GM12878 (cell line): ENCODE measurements around the gene DLG2. TPM values are rescaled to one million over a fixed set of nuclear protein-coding genes. Genes with fewer than 3 reads are reported as not detected.

Experiments used
- ATAC-seq: fragments of 200-7000 bp; cut with Tn5 transposase; 3 replicates; pipeline ENCODE4 v1.9.1; 2020; ENCODE audit warnings: mild to moderate bottlenecking, moderate library complexity
- BruUV-seq: library from RNA; stranded (reverse); fragments of 400-500 nt; replicated peaks from 2 replicates; lab custom pipeline; 2021; lab: Mats Ljungman, UMichigan
- CTCF ChIA-PET: fragments of 300-600 bp; sonication (Branson Sonifier 250); formaldehyde crosslinking; extraction: SDS; loops from one replicate; lab custom pipeline; 2021; ENCODE audit warnings: inconsistent platforms; lab: Yijun Ruan, JAX
- POLR2A ChIA-PET: fragments of 350-600 bp; formaldehyde crosslinking; extraction: SDS; loops from one replicate; lab custom pipeline; 2021; ENCODE audit warnings: inconsistent platforms; lab: Charles Lee
- RAD21 ChIA-PET: fragments of 300-600 bp; sonication (Branson Sonifier 250); formaldehyde crosslinking; loops from one replicate; lab custom pipeline; 2023; ENCODE audit warnings: antibody characterized with exemption; ENCODE audit not compliant: unreplicated experiment; lab: Charles Lee
- SMC1A ChIA-PET: fragments of 300-600 bp; sonication (Branson Sonifier 250); formaldehyde crosslinking; loops from one replicate; lab custom pipeline; 2023; ENCODE audit not compliant: unreplicated experiment, uncharacterized antibody; lab: Charles Lee
- DNase-seq: peaks from one replicate; pipeline ENCODE4 v3.0.0-alpha.2; 2011; ENCODE audit warnings: low read depth, low spot score
- FAIRE-seq: peaks from 3 replicates; lab custom pipeline; 2011; peaks lifted over from hg19 to GRCh38; lab: Jason Lieb, UNC
- H2AFZ ChIP-seq: 2 replicates; pipeline ENCODE4 v1.6.0; 2011; ENCODE audit warnings: low read depth, low read length, control low read depth; ENCODE audit not compliant: control insufficient read depth
- H3K27ac ChIP-seq: 2 replicates; pipeline ENCODE4 v1.5.1; 2011; ENCODE audit warnings: control low read depth; ENCODE audit not compliant: control insufficient read depth, insufficient read depth
- H3K27me3 ChIP-seq, 2 experiments: replicated peaks in 1 of 2; 2 replicates each; pipeline versions ENCODE4 v1.6.0 to v1.6.1; 2011; ENCODE audit warnings: low read length in 1 of 2; ENCODE audit not compliant: control insufficient read depth in 2 of 2, insufficient read depth in 2 of 2
- H3K36me3 ChIP-seq, 2 experiments: 2 replicates each; pipeline ENCODE4 v1.5.1; 2011; ENCODE audit warnings: low read length in 1 of 2; ENCODE audit not compliant: control insufficient read depth in 2 of 2, insufficient read depth in 2 of 2
- H3K4me1 ChIP-seq: 2 replicates; pipeline ENCODE4 v1.6.1; 2011; ENCODE audit warnings: mild to moderate bottlenecking, low read length, moderate library complexity, mixed read lengths; ENCODE audit not compliant: control insufficient read depth, insufficient read depth
- H3K4me2 ChIP-seq: 2 replicates; pipeline ENCODE4 v1.6.0; 2011; ENCODE audit warnings: control low read depth; ENCODE audit not compliant: control insufficient read depth, insufficient read depth
- H3K4me3 ChIP-seq: fragments of 200-600 bp; sonication (generic); 2 replicates; pipeline ENCODE4 v1.5.1; 2016
- H3K79me2 ChIP-seq: 2 replicates; pipeline ENCODE4 v1.6.0; 2011; ENCODE audit warnings: low read length; ENCODE audit not compliant: control insufficient read depth, insufficient read depth
- H3K9ac ChIP-seq: 2 replicates; pipeline ENCODE4 v1.8.0; 2011; ENCODE audit warnings: low read length, control low read depth, mixed read lengths; ENCODE audit not compliant: control insufficient read depth, insufficient read depth
- H3K9me3 ChIP-seq: replicated peaks from 3 replicates; pipeline ENCODE4 v1.5.1; 2011; ENCODE audit warnings: mild to moderate bottlenecking, low read length; ENCODE audit not compliant: control insufficient read depth, insufficient read depth
- H4K20me1 ChIP-seq: 2 replicates; pipeline ENCODE4 v1.6.0; 2011; ENCODE audit not compliant: control insufficient read depth, insufficient read depth
- BRCA1 ChIP-seq: IDR thresholded peaks from 2 replicates; pipeline ENCODE4 v1.6.1; 2011; ENCODE audit warnings: low read depth, low read length, improper control_type of control experiment
- CBX5 ChIP-seq: sonication (generic); IDR thresholded peaks from 2 replicates; pipeline ENCODE4 v1.6.1; 2016; ENCODE audit warnings: low read depth, moderate library complexity, mild to moderate bottlenecking, inconsistent platforms
- EED ChIP-seq: sonication (generic); IDR thresholded peaks from 2 replicates; pipeline ENCODE4 v1.6.1; 2016; ENCODE audit warnings: antibody characterized with exemption, low read depth
- EGR1 ChIP-seq, 2 experiments: IDR thresholded peaks; 1 replicate in 1 of 2; 2 replicates in 1 of 2; pipeline ENCODE4 v1.6.1; 2011 to 2012; ENCODE audit warnings: low read depth in 2 of 2, low read length in 2 of 2, borderline replicate concordance in 1 of 2, mild to moderate bottlenecking in 1 of 2, moderate library complexity in 1 of 2
- EP300 ChIP-seq, 2 experiments: fragments of 150-350 bp in 1 of 2; IDR thresholded peaks; 2 replicates each; pipeline ENCODE4 v1.6.1; 2011 to 2012; ENCODE audit warnings: low read depth in 2 of 2, low read length in 2 of 2, borderline replicate concordance in 1 of 2, improper control_type of control experiment in 1 of 2, inconsistent platforms in 1 of 2; ENCODE audit not compliant: control insufficient read depth in 1 of 2
- FOXK2 ChIP-seq: fragments of 450-650 bp; IDR thresholded peaks from 2 replicates; pipeline ENCODE4 v1.6.1; 2017; ENCODE audit warnings: mild to moderate bottlenecking, moderate library complexity
- IRF3 ChIP-seq: fragments of 450-650 bp; IDR thresholded peaks from 2 replicates; pipeline ENCODE4 v1.6.1; 2014; ENCODE audit warnings: mild to moderate bottlenecking
- MXI1 ChIP-seq: fragments of 150-350 bp; IDR thresholded peaks from 2 replicates; pipeline ENCODE4 v1.6.1; 2011; ENCODE audit warnings: low read depth, mild to moderate bottlenecking, inconsistent platforms, low read length, improper control_type of control experiment
- NRF1 ChIP-seq: conservative IDR thresholded peaks from 2 replicates; pipeline ENCODE4 v1.6.1; 2011; ENCODE audit warnings: mild to moderate bottlenecking, low read depth, low read length, improper control_type of control experiment
- RCOR1 ChIP-seq: conservative IDR thresholded peaks from 2 replicates; pipeline ENCODE4 v1.6.1; 2012; ENCODE audit warnings: low read depth, low read length, improper control_type of control experiment
- SIX5 ChIP-seq: IDR thresholded peaks from 2 replicates; pipeline ENCODE4 v1.6.1; 2011; ENCODE audit warnings: mild to moderate bottlenecking, low read depth, low read length, moderate library complexity; ENCODE audit not compliant: severe bottlenecking
- SMAD5 ChIP-seq: IDR thresholded peaks from 2 replicates; pipeline ENCODE4 v1.6.1; 2016; ENCODE audit warnings: antibody characterized with exemption, low read depth
- SREBF2 ChIP-seq: IDR thresholded peaks from 2 replicates; pipeline ENCODE4 v1.6.1; 2012; ENCODE audit warnings: mild to moderate bottlenecking, low read length
- SUZ12 ChIP-seq: fragments of 200-600 bp; sonication (generic); IDR thresholded peaks from one replicate; pipeline ENCODE4 v1.6.1; 2018; ENCODE audit warnings: antibody characterized with exemption, mild to moderate bottlenecking; ENCODE audit not compliant: unreplicated experiment
- TCF12 ChIP-seq: IDR thresholded peaks from 2 replicates; pipeline ENCODE4 v1.6.1; 2011; ENCODE audit warnings: low read depth, mild to moderate bottlenecking, low read length
- ZBED1 ChIP-seq: IDR thresholded peaks from 2 replicates; pipeline ENCODE4 v1.6.1; 2016; ENCODE audit warnings: borderline replicate concordance
- ZBTB4 ChIP-seq: fragments of 450-650 bp; formaldehyde crosslinking; IDR thresholded peaks from 2 replicates; pipeline ENCODE4 v1.4.0; 2022; ENCODE audit warnings: mild to moderate bottlenecking, moderate library complexity
- ZNF687 ChIP-seq: fragments of 450-650 bp; IDR thresholded peaks from 2 replicates; pipeline ENCODE4 v1.6.1; 2017; ENCODE audit warnings: mild to moderate bottlenecking, moderate library complexity
- WGBS: methylation state at CpG from one replicate; pipeline ENCODE4 v1.1.6; 2016; ENCODE audit warnings: low lambda C conversion rate; ENCODE audit not compliant: insufficient replicate concordance, insufficient coverage; ENCODE audit errors: missing lambda C conversion rate; 5-methylcytosine and 5-hydroxymethylcytosine counted together
- in situ Hi-C: fragments of 300-500 bp; cut with MboI; formaldehyde crosslinking; loops from 9 replicates; pipeline ENCODE4 v1.14.3; 2018; ENCODE audit warnings: mixed read lengths
- intact Hi-C: fragments of 100-400 bp; cut with micrococcal nuclease; formaldehyde crosslinking; loops from one replicate; pipeline ENCODE4 v1.14.2; 2022; ENCODE audit not compliant: unreplicated experiment
- polyA plus RNA-seq, 11 experiments: library from polyadenylated mRNA; depleted of rRNA in 4 of 11; unstranded in 6 of 11; stranded (reverse) in 5 of 11; fragments of >200 nt; fragmentation: Nextera tagmentation in 4 of 11; fragmentation: Illumina TruSeq in 1 of 11; extraction: Ambion mirVana in 4 of 11; extraction: Trizol in 1 of 11; gene quantifications; 1 replicate in 1 of 11; 2 replicates in 10 of 11; pipeline versions ENCODE4 v1.2.1 to v1.2.3, GENCODE V29; 2011 to 2016; ENCODE audit warnings: inconsistent platforms in 2 of 11, missing spikeins in 2 of 11, low read depth in 1 of 11
- total RNA-seq, 4 experiments: library from RNA; depleted of rRNA in 3 of 4; stranded (reverse); fragments of >200 nt in 3 of 4; fragmentation: Illumina TruSeq in 1 of 4; extraction: Trizol in 1 of 4; gene quantifications; 2 replicates each; pipeline versions ENCODE4 v1.2.1 to v1.2.3, GENCODE V29; 2013 to 2021

The DLG2 gene
- total and polyA plus RNA-seq, 10 of the 15 experiments (the other 5 are each of a cell fraction or from before 2014, with no cell fraction given), result 0.09 to 0.98 (median 0.35) TPM

GRCh38 chr11:85347291-85347690 is 279.9 kb downstream of the DLG2 start:
- Histone ChIP-seq H3K27ac (no peak overlapping the region), H3K4me3 (no peak overlapping the region), H2AFZ (no peak overlapping the region), H3K36me3 (no peaks in the 10 kb centered on the region), H3K79me2 (no peaks in the 10 kb centered on the region), H3K4me2 (no peak overlapping the region), H3K27me3 (no peaks in the 10 kb centered on the region), H3K9ac (no peak overlapping the region), H3K4me1 (no peaks in the 10 kb centered on the region), H4K20me1 (no peaks in the 10 kb centered on the region), H3K9me3 (no peaks in the 10 kb centered on the region)
- FAIRE-seq (no peak), ATAC-seq (no peak), DNase-seq (no peak)
- CTCF ChIA-PET, result no interaction called here
- SMC1A ChIA-PET, result no interaction called here
- in situ Hi-C loops, result no loop called here
- RAD21 ChIA-PET, result no interaction called here
- BruUV-seq, result no TSS peak
- intact Hi-C loops, result no loop called here
- 5% methylated on average over 1 of the region's 1 CpG for WGBS
- POLR2A ChIA-PET, result no interaction called here
- TF ChIP-seq IRF3, result no peak
- TF ChIP-seq NRF1, result no peak
- TF ChIP-seq CBX5, result no peak
- TF ChIP-seq ZBTB4 (CRISPR knock-in tag), result no peak
- TF ChIP-seq TCF12, result no peak
- TF ChIP-seq EP300 (IDR thresholded peaks at IDR 0.05; ENCODE audit: borderline replicate concordance in 1 of 2, control insufficient read depth in 1 of 2, low read depth in 2 of 2, low read length in 2 of 2), result no peak
- no peak for TF ChIP-seq SIX5
- TF ChIP-seq MXI1, result no peak
- no peak for TF ChIP-seq SUZ12
- no peak for TF ChIP-seq BRCA1
- TF ChIP-seq EGR1 (IDR thresholded peaks at IDR 0.05; ENCODE audit: borderline replicate concordance in 1 of 2, low read depth in 2 of 2, low read length in 2 of 2), result no peak
- no peak for TF ChIP-seq ZNF687
- no peak for TF ChIP-seq SREBF2
- TF ChIP-seq ZBED1, result no peak
- no peak for TF ChIP-seq EED
- TF ChIP-seq SMAD5, result no peak
- no peak for TF ChIP-seq FOXK2
- TF ChIP-seq RCOR1, result no peak
